ENCODE measurements around the gene NPAS2. TPM values are rescaled to one million over a fixed set of nuclear protein-coding genes. Genes with fewer than 3 reads are reported as not detected.
A peak's percentile ranks its signal among the peaks of the same experiment; 100 is the strongest.

NPAS2 gene
- total RNA-seq, 1 donor from 2014 or later, result 10.7 TPM

DNA sequence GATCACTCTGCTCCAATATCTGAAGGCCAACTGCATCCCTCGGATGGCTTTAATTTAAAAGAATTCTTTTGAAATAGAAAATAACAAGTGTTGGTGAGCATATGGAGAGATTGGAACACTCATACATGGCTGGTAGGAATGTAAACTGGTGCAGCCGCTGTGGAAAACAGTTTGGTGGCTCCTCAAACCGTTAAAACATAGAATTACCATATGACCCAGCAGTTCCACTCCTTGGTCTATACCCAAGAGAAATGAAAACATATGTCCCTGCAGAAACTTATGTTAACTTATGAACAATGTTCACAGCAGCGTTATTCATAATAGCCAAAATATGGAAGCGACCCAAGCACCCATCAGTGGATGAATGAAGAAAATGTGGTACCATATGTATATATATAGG, 60.1 kb downstream of the NPAS2 start:
- TF ChIP-seq, protein P1, sequence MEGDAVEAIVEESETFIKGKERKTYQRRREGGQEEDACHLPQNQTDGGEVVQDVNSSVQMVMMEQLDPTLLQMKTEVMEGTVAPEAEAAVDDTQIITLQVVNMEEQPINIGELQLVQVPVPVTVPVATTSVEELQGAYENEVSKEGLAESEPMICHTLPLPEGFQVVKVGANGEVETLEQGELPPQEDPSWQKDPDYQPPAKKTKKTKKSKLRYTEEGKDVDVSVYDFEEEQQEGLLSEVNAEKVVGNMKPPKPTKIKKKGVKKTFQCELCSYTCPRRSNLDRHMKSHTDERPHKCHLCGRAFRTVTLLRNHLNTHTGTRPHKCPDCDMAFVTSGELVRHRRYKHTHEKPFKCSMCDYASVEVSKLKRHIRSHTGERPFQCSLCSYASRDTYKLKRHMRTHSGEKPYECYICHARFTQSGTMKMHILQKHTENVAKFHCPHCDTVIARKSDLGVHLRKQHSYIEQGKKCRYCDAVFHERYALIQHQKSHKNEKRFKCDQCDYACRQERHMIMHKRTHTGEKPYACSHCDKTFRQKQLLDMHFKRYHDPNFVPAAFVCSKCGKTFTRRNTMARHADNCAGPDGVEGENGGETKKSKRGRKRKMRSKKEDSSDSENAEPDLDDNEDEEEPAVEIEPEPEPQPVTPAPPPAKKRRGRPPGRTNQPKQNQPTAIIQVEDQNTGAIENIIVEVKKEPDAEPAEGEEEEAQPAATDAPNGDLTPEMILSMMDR (conservative IDR thresholded peaks at IDR 0.05), result no peak
- H3K4me1 Mint-ChIP-seq (ENCODE audit: unreplicated experiment), result peaks cover 50% of the 10 kb centered on the region
- no peaks in the 10 kb centered on the region for H3K9me3 Mint-ChIP-seq
- no peaks in the 10 kb centered on the region for H3K36me3 Mint-ChIP-seq
- H3K4me3 Mint-ChIP-seq, result no peak overlapping the region
- no peak for DNase-seq (ENCODE audit: extremely low spot score, unreplicated experiment)
- no peak overlapping the region for H3K27ac Mint-ChIP-seq
- H3K27me3 Mint-ChIP-seq, result no peaks in the 10 kb centered on the region

DNA sequence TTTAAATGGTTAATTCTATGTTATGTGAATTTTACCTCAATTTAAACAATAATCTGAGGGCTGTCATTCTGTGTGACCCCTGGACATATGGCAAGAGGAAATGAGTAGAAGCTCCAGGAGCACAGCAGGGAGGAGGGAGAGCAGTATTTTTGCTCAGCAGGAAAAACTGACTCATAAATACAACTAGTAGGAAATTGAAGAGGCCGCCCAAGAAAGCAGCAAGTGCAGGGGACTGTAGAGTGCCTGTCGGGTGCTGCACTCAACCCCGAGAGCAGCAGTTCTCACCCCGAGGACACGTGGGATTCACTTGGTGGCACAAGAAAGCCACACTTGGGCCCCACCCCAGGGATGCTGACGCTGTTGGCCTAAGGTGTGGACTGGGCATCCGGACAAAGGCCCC, 60.8 kb downstream of the NPAS2 start:
- TF ChIP-seq, protein P1 (conservative IDR thresholded peaks at IDR 0.05), result no peak
- H3K9me3 Mint-ChIP-seq, result no peaks in the 10 kb centered on the region
- no peak overlapping the region for H3K27ac Mint-ChIP-seq
- DNase-seq (ENCODE audit: extremely low spot score, unreplicated experiment), result no peak
- H3K4me3 Mint-ChIP-seq, result no peak overlapping the region
- H3K27me3 Mint-ChIP-seq, result no peaks in the 10 kb centered on the region
- peaks cover 46% of the 10 kb centered on the region for H3K4me1 Mint-ChIP-seq (ENCODE audit: unreplicated experiment)
- H3K36me3 Mint-ChIP-seq, result no peaks in the 10 kb centered on the region

- no peak for DNase-seq (ENCODE audit: extremely low spot score, unreplicated experiment)
- peak overlapping the region; percentile 78 for H3K27ac Mint-ChIP-seq
- H3K4me3 Mint-ChIP-seq, result no peak overlapping the region
- peaks cover 47% of the 10 kb centered on the region for H3K4me1 Mint-ChIP-seq (ENCODE audit: unreplicated experiment)
- H3K9me3 Mint-ChIP-seq, result no peaks in the 10 kb centered on the region
- TF ChIP-seq, protein P1 (conservative IDR thresholded peaks at IDR 0.05), result no peak
- no peaks in the 10 kb centered on the region for H3K27me3 Mint-ChIP-seq
- no peaks in the 10 kb centered on the region for H3K36me3 Mint-ChIP-seq
Measured at GRCh38 chr2:100882645-100883613, 63.0 kb downstream of the NPAS2 start.

- H3K4me1 Mint-ChIP-seq (ENCODE audit: unreplicated experiment), result peaks cover 49% of the 10 kb centered on the region
- H3K27me3 Mint-ChIP-seq, result no peaks in the 10 kb centered on the region
- TF ChIP-seq, protein P1 (conservative IDR thresholded peaks at IDR 0.05), result no peak
- H3K27ac Mint-ChIP-seq, result peak overlapping the region; percentile 78
- no peak for DNase-seq (ENCODE audit: extremely low spot score, unreplicated experiment)
- no peak overlapping the region for H3K4me3 Mint-ChIP-seq
- no peaks in the 10 kb centered on the region for H3K36me3 Mint-ChIP-seq
- no peaks in the 10 kb centered on the region for H3K9me3 Mint-ChIP-seq
Measured at GRCh38 chr2:100884145-100884621, 64.2 kb downstream of the NPAS2 start.

- H3K4me1 Mint-ChIP-seq (ENCODE audit: unreplicated experiment), result peaks cover 40% of the 10 kb centered on the region
- no peaks in the 10 kb centered on the region for H3K36me3 Mint-ChIP-seq
- no peak overlapping the region for H3K4me3 Mint-ChIP-seq
- TF ChIP-seq, protein P1 (conservative IDR thresholded peaks at IDR 0.05), result no peak
- no peaks in the 10 kb centered on the region for H3K9me3 Mint-ChIP-seq
- peak overlapping the region; percentile 95 for H3K27ac Mint-ChIP-seq
- H3K27me3 Mint-ChIP-seq, result no peaks in the 10 kb centered on the region
- no peak for DNase-seq (ENCODE audit: extremely low spot score, unreplicated experiment)
Measured at GRCh38 chr2:100886085-100886484, 66.1 kb downstream of the NPAS2 start.

Measured in type B pancreatic cell (in vitro differentiated cells).